GM23248 (cell line): Measurements from ENCODE around the gene SCAANT1.

Source experiments
- EZH2 ChIP-seq: fragments of 200-600 bp; sonication (generic); IDR thresholded peaks from 2 replicates; pipeline ENCODE4 v1.6.1; 2018; ENCODE audit warnings: antibody characterized with exemption, mild to moderate bottlenecking; ENCODE audit not compliant: insufficient read depth, poor library complexity, severe bottlenecking
- EZH2phosphoT487 ChIP-seq: fragments of 200-600 bp; sonication (generic); IDR thresholded peaks from 2 replicates; pipeline ENCODE4 v1.6.1; 2018; ENCODE audit warnings: antibody characterized with exemption, moderate library complexity, mild to moderate bottlenecking, low read depth; ENCODE audit not compliant: insufficient read depth

DNA sequence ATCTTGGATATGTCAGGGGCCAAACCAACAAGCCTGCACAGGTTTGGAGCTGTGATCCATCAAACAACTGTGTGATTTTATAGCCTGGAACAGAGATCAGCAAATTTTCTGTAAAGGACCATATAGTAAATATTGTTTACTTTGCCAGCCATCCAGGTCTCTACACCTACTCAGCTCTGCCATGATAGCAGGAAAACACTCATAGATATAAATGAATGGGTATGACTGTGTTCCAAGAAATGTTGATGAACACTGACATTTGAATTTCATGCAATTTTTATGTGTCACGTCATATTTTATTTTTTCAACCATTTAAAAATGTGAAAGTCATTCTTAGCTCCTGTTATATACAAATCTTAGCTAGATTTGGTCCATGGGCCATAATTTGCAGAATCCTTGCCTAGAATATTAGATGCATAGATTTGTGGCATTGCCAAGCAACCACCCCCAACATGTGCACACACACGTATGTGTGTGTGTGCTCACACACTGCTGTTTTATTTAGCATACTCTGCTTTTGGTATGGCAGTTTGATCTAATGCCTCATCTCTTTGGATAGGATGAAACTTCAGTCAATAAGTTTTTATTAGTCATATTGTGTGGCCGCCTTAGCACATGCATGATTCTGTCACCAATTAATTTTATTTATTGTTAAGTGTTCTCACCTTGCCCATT, 42.1 kb downstream of the SCAANT1 start:
- no peak for TF ChIP-seq EZH2
- no peak for TF ChIP-seq EZH2phosphoT487
